Loucy (cell line): Measurements from ENCODE around the gene SAMD4A.
A peak's percentile ranks its signal among the peaks of the same experiment; 100 is the strongest.

Source experiments
- H2AFZ ChIP-seq: fragments of 200-600 bp; sonication (generic); 2 replicates; pipeline ENCODE4 v1.6.0; 2016; ENCODE audit warnings: antibody characterized with exemption, mild to moderate bottlenecking, low read length, moderate library complexity
- H3F3A ChIP-seq: fragments of 200-600 bp; 2 replicates; pipeline ENCODE4 v1.6.0; 2016; ENCODE audit warnings: antibody characterized with exemption, low read depth, mild to moderate bottlenecking
- H3K27me3 ChIP-seq: fragments of 200-600 bp; sonication (generic); 2 replicates; pipeline ENCODE4 v1.6.1; 2014; ENCODE audit warnings: low read length, mild to moderate bottlenecking; ENCODE audit not compliant: insufficient read depth, poor library complexity, severe bottlenecking
- H3K36me3 ChIP-seq: fragments of 200-600 bp; sonication (generic); 2 replicates; pipeline ENCODE4 v1.6.1; 2016; ENCODE audit warnings: low read length; ENCODE audit not compliant: insufficient read depth
- H3K4me1 ChIP-seq: fragments of 200-600 bp; sonication (generic); 2 replicates; pipeline ENCODE4 v1.5.1; 2014; ENCODE audit warnings: low read length, mild to moderate bottlenecking; ENCODE audit not compliant: insufficient read depth, poor library complexity, severe bottlenecking
- H3K4me2 ChIP-seq: fragments of 200-600 bp; sonication (generic); 2 replicates; pipeline ENCODE4 v1.6.0; 2014; ENCODE audit warnings: antibody characterized with exemption, low read length, low read depth, mild to moderate bottlenecking; ENCODE audit not compliant: poor library complexity, severe bottlenecking
- H3K4me3 ChIP-seq: fragments of 200-600 bp; sonication (generic); 2 replicates; pipeline ENCODE4 v1.5.1; 2014; ENCODE audit warnings: low read length, mild to moderate bottlenecking, mixed read lengths; ENCODE audit not compliant: poor library complexity, severe bottlenecking
- H3K79me2 ChIP-seq: fragments of 200-600 bp; sonication (generic); 2 replicates; pipeline ENCODE4 v1.6.1; 2014; ENCODE audit warnings: low read length; ENCODE audit not compliant: insufficient read depth
- H3K9ac ChIP-seq: fragments of 200-600 bp; sonication (generic); 2 replicates; pipeline ENCODE4 v1.6.0; 2014; ENCODE audit warnings: mild to moderate bottlenecking, low read depth, low read length, moderate library complexity; ENCODE audit not compliant: poor library complexity, severe bottlenecking
- H3K9me2 ChIP-seq: fragments of 200-600 bp; sonication (generic); replicated peaks from 2 replicates; pipeline ENCODE4 v1.6.1; 2016; ENCODE audit warnings: low read depth, low read length, mixed read lengths
- H3K9me3 ChIP-seq: fragments of 200-600 bp; sonication (generic); 2 replicates; pipeline ENCODE4 v1.6.1; 2014; ENCODE audit warnings: mild to moderate bottlenecking, antibody characterized with exemption, low read length, low read depth; ENCODE audit not compliant: insufficient read depth
- H4K20me1 ChIP-seq: fragments of 200-600 bp; sonication (generic); 2 replicates; pipeline ENCODE4 v1.6.0; 2014; ENCODE audit warnings: antibody characterized with exemption, low read length, mild to moderate bottlenecking; ENCODE audit not compliant: insufficient read depth, poor library complexity, severe bottlenecking
- CTCF ChIP-seq: fragments of 200-600 bp; sonication (generic); conservative IDR thresholded peaks from 2 replicates; pipeline ENCODE4 v1.5.1; 2014; ENCODE audit warnings: mild to moderate bottlenecking, antibody characterized with exemption, low read length
- EZH2phosphoT487 ChIP-seq: fragments of 200-600 bp; IDR thresholded peaks from 2 replicates; pipeline ENCODE4 v1.6.1; 2018; ENCODE audit warnings: antibody characterized with exemption, mild to moderate bottlenecking, moderate library complexity, borderline replicate concordance

Gene SAMD4A

GRCh38 chr14:54785136-54785777 lies 218.3 kb downstream of the SAMD4A start:
- no peaks in the 10 kb centered on the region for H3K9me3 ChIP-seq
- no peaks in the 10 kb centered on the region for H3K79me2 ChIP-seq
- no peak overlapping the region for H3K9ac ChIP-seq
- no peaks in the 10 kb centered on the region for H3F3A ChIP-seq
- H3K9me2 ChIP-seq: no peaks in the 10 kb centered on the region
- peaks cover 22% of the 10 kb centered on the region for H3K4me1 ChIP-seq
- no peaks in the 10 kb centered on the region for H3K36me3 ChIP-seq
- no peak overlapping the region for H3K4me2 ChIP-seq
- no peak for TF ChIP-seq EZH2phosphoT487
- TF ChIP-seq CTCF: no peak
- H3K4me3 ChIP-seq: no peak overlapping the region
- no peaks in the 10 kb centered on the region for H4K20me1 ChIP-seq
- H3K27me3 ChIP-seq: no peaks in the 10 kb centered on the region
- no peak overlapping the region for H2AFZ ChIP-seq

GRCh38 chr14:54785778-54786770 lies 219.1 kb downstream of the SAMD4A start:
- peak overlapping the region; percentile 10 for H3K9ac ChIP-seq

GRCh38 chr14:54786838-54787237 lies 219.9 kb downstream of the SAMD4A start:
- no peaks in the 10 kb centered on the region for H4K20me1 ChIP-seq
- no peaks in the 10 kb centered on the region for H3K9me2 ChIP-seq
- no peaks in the 10 kb centered on the region for H3K79me2 ChIP-seq
- TF ChIP-seq CTCF (no peak), EZH2phosphoT487 (no peak)
- no peaks in the 10 kb centered on the region for H3F3A ChIP-seq
- H3K9ac ChIP-seq: peak overlapping the region; percentile 10
- H3K9me3 ChIP-seq: no peaks in the 10 kb centered on the region
- H2AFZ ChIP-seq: peak overlapping the region; percentile 79
- no peaks in the 10 kb centered on the region for H3K36me3 ChIP-seq
- peak overlapping the region; percentile 32 for H3K4me2 ChIP-seq
- H3K4me1 ChIP-seq: peaks cover 22% of the 10 kb centered on the region
- no peak overlapping the region for H3K4me3 ChIP-seq
- H3K27me3 ChIP-seq: no peaks in the 10 kb centered on the region

More at GRCh38 chr14:54785778-54786770, 219.1 kb downstream of the SAMD4A start:
- Histone ChIP-seq H3K4me3 (no peak overlapping the region), H4K20me1 (no peaks in the 10 kb centered on the region), H3K79me2 (no peaks in the 10 kb centered on the region), H2AFZ (no peak overlapping the region), H3F3A (no peaks in the 10 kb centered on the region), H3K27me3 (no peaks in the 10 kb centered on the region), H3K4me1 (peaks cover 22% of the 10 kb centered on the region), H3K9me2 (no peaks in the 10 kb centered on the region), H3K4me2 (no peak overlapping the region), H3K9me3 (no peaks in the 10 kb centered on the region), H3K36me3 (no peaks in the 10 kb centered on the region)
- TF ChIP-seq CTCF (no peak), EZH2phosphoT487 (no peak)
